Hematopoietic multipotent progenitor cell (in vitro differentiated cells): ENCODE results near the gene CRTC2. TPM values are rescaled to one million over a fixed set of nuclear protein-coding genes. Genes with fewer than 3 reads are reported as not detected.

Experiments used
- DNase-seq, 3 donors: peaks; one replicate each; pipeline ENCODE4 v3.0.0-alpha.2; 2011 to 2015; ENCODE audit warnings: low read depth in 2 of 3, low spot score in 2 of 3
- total RNA-seq: library from RNA; depleted of rRNA; stranded (reverse); fragments of >200 nt; gene quantifications from one replicate; pipeline ENCODE4 v1.2.3, GENCODE V29; 2012

CRTC2 gene
- total RNA-seq, 1 donor, result 15.3 TPM

GRCh38 chr1:153951183-153951582 is 7.2 kb downstream of the CRTC2 start:
- DNase-seq, result no peak

DNA sequence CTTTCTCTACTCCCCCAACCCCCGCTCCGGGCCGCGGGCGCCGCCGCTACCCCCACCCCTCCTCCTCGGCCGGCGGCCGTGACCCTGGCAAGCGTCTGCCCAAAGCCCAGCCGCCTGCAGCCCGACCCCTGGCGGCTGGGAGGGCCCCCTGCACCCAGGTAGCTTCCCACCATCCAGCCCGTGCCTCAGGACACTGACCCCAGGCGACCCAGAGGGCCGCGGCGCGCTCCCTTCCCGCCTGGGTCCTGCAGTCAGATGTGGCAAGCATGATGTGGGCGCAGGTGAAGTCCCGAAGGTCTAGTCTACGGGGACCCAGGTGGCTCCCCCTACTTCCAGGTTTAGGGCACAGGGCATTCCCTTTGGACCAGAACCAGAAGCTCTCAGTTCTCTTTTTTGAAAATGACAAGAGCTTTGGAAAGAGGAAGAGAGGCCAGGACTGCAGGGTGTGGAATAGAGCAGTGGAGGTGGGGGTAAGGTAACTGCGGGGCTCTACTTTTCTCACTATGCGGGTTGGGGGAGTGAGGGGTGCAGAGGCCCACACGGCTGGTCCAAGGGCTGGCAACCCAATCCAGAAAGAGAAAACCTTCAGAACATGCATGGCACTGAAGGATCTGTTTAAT is 11.7 kb downstream of the CRTC2 start, which contains the start of gene DENND4B:
Gene DENND4B (minus strand): TSS at position 97 of the 620 bp plus-strand sequence. CDS start 2,344 bp downstream, outside the sequence.
- peak in 2 of 3 donors; percentile 79 to 87 for DNase-seq

DNA sequence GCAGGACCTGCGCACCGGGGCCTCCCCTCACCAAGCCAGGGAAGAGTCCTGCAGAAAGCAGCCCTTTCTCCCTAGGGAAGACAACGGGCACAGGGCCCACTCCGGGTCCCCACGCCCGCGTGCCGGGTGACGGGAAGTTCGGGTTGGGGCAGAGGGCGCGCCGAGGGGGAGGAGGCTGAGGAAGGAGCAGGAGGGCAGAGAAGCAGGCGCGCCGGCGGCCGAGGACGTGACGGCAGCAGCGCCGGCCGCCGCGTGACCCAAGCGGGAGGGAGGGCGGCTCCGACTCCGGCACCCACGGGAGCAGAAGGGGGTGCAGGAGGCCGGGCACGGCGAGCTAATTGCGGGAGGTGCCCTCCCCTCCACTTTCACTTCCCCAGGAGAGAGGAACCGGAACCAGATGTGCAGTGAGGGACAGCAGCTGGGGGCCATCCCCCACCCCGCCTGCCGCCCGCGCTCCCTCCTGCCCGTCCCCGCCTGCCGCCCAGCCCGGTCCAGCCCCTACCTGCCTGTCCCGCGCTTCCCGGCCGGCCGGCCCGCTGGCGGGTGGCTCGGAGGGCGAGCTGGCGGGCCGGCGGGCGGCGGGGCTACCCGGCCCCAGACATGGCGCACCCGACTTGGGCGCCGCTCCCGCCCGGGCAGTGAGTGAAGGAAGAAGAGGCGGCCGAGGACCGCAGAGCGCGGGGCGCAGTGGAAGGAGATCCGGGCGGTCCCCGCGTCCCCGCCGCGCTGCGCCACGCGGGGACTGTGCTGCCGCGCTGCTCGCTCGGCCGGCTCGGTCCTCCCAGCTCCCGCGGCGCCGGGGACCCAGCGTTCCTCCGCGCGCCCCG is 12.4 kb downstream of the CRTC2 start:
- peak in 2 of 3 donors; percentile 92 to 95 for DNase-seq

DNA sequence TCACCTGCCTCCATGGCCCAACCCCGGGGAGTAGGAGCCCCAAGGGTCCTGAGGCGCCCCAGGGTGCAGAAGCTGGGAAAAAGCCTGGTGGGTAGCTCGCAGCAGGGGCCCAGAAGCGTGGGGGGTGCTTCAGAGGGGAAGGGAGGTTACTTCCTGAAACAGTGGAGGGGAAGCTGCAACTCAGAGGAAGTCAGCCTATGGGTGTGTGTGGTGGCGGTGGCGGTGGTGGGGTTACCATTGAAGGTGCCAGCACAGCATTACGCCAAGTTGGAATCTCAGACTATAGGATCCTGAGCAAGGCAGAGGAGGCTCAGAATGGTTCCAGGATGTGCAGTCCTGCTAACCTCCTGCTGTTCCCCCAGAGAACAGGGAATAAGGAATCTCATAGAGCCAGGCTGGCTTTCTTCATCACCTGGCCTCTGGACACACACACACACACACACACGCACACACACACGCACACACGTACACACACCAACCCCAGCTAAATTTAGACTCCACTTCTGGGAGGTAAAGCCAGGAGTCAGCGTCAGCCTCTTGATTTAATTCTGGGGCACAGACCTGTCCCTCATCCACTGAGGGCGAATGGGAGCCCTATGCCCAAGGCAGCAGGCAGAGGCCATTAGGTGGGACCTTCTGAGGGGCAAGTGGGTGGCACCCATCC is 13.1 kb downstream of the CRTC2 start:
- peak in 2 of 3 donors; percentile 78 to 88 for DNase-seq

GRCh38 chr1:153944827-153945117 is 13.6 kb downstream of the CRTC2 start:
- no peak for DNase-seq

- peak in 1 of 3 donors; percentile 44 for DNase-seq
These were observed 14.2 kb downstream of the CRTC2 start for GRCh38 chr1:153944005-153944826.

DNA sequence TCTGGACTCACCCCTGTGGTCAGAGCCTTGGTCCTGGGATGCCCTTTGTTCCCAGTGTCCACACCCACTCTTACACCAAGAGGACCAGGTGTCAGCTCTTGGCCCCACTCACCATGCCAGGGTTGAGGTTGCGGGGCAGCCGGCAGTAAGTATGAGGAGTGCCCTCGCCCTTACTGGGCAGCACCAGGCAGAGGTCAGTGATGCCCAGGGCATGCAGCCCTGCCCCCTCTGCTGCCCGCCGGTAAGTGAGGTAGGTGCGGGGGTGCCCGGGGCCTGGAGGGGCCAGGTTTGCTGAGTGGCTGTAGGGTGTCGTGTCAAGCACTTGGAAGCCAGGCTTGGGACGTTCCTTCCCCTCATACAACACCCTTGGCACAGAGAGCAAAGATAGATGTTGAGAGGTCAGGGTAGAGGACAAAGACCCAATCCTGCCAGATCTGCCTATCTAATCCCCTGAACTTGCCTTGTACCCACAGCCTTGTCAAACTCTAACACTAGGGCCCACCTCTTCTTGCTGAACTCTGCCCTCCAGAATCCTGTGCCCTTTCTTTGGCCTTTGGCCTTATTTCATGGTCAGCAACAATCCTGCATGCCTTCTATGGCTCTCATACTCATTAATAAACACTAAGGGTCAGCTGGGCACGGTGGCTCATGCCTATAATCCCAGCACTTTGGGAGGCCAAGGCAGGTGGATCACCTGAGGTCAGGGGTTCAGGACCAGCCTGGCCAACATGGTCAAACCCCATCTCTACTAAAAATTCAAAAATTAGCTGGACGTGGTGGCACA is 15.5 kb downstream of the CRTC2 start:
- DNase-seq, result no peak

- no peak for DNase-seq
These were observed 16.3 kb downstream of the CRTC2 start for GRCh38 chr1:153941826-153942725.

- DNase-seq, result no peak
These were observed 17.7 kb downstream of the CRTC2 start for GRCh38 chr1:153940756-153941155.

- DNase-seq, result no peak
These were observed 18.9 kb downstream of the CRTC2 start for GRCh38 chr1:153939476-153939875.

DNA sequence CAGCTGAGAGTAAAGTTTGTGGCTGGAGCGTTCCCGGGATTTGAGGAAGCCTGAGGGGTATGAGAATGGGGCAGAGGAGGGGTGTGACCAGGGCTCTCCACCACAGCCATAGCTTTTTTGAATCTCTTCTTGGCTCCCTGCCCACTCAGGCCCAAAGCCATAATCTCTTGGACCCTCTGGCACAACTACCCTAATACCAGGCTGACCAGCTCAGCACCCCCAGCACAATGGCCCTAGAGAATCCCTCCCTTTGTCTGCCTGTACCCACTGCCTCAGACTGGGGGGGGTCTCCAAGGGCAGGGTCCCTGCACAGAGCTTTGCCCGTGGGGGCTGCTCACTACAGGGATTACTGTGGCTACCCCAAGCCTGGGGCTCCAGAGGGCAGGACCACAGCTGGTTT is 19.4 kb downstream of the CRTC2 start:
- DNase-seq, result no peak

DNA sequence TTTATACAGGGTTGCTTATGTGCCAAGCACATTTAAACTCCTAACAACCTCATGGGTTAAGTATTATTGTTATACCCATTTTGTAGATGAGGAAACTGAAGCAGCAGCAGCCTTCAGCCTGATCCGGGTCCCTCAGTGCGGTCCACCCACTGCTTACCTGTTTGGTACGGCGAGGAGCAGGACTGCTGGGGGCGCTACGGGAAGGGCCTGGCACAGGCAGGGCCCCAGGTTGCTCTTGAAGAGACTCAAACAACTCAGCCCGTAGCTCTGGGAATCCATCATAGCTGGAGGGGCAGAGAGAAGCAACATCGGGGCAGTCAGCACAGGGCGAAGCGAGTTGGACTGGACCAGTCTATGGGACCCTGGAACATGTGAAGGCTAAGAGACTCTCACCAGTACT is 21.1 kb downstream of the CRTC2 start:
- no peak for DNase-seq

- no peak for DNase-seq
These were observed 22.2 kb downstream of the CRTC2 start for GRCh38 chr1:153936011-153936802.

DNA sequence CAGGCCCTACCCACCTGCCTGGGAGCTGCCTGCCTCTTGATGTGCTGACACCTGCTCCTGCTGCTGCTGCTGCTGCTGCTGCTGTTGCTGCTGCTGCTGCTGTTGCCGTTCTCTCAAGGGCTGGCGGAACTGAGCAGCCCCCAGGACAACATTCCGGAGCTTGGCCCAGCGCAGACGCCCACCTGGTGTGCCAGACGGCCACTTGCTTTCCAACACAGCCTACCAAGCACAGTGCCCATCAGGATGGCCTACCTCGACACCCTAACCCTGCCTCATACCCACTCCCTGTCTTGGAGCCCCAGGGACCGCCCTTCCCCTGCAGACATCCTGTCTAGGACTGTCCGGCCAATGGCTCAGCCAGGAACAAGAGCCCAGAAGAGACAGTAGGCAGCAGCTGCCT is 23.7 kb downstream of the CRTC2 start:
- no peak for DNase-seq

GRCh38 chr1:153933955-153934354 is 24.5 kb downstream of the CRTC2 start:
- DNase-seq, result no peak

DNA sequence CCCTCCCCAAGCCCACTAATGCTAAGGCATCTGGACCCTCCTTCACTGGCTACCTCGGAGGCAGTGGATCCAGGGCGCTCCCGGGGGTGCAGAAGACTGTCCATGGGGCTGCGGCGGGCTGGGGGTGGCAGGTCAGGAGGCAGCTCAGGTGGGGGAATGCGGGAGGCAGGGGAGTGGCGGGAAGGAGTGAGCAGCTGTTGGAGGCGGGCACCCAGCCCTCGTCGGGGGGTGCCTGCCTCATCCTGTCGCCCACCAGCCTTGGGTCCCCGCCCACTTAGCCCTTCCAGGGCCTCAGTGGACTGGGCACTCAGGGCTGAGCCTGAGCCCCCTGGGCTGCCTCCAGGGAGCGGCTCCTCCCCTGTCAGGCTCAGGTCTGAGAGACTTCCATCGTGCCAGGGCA is 25.0 kb downstream of the CRTC2 start:
- no peak for DNase-seq

DNA sequence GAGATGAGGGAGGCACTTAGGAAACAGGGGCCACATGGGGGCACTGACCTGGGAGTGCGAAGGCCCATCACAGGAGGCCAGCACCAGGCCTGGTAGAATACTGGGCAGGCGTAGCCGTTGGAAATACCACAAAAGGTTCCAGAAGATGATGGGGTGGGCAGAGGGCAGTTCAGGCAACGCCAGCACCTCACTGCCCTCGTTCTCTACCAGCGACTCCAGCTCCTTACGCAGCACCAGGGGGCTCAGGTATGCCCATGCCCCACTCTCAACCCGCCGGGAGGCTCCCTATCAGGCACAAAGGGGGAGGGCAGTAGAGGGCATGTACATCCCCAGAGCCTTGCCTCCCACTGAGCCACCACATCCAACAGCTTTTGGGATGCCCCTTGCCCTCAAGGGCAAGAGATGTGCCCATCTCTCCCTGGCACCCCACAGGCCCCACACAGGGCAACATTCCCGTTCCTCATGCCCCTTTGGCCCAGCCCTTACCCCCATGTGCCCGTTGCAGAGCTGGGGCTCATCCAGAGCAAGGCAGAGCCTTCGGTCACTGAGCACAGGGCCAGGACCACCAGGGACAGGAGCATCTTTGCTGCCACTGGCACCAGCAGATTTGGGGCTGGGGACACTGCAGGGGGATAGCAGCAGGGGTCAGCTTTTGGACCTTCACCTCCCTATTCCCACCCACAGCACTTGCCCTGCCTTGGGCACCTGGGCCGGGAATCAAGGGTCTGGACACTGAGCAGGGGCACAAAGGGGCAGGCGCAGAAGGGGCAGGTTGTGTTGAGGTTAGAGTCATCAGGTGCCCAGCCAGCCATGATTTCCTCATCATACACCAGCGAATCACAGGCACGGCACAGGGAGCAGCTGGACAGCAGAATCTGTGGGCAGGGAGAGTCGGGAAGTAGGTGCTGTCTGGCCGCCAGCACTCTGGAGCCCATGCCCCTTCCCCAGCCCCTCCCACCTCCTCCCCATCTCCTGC is 26.0 kb downstream of the CRTC2 start:
- DNase-seq, result no peak
